IMR-90 (cell line): ENCODE measurements around the gene MFAP2.

Source experiments
- CHD1 ChIP-seq: IDR thresholded peaks from 2 replicates; pipeline ENCODE4 v1.6.1; 2012; ENCODE audit warnings: low read depth, low read length, improper control_type of control experiment
- NFE2L2 ChIP-seq: fragments of 150-350 bp; IDR thresholded peaks from 2 replicates; pipeline ENCODE4 v1.6.1; 2016; ENCODE audit warnings: low read depth, mild to moderate bottlenecking, low read length
- POLR2A ChIP-seq: IDR thresholded peaks from 2 replicates; pipeline ENCODE4 v1.6.1; 2012; ENCODE audit warnings: mild to moderate bottlenecking, low read depth, low read length
- RFX5 ChIP-seq: IDR thresholded peaks from 2 replicates; pipeline ENCODE4 v1.8.0; 2012; ENCODE audit warnings: low read depth, mild to moderate bottlenecking, low read length, moderate library complexity
- TF ChIP-seq, protein P1 (sequence below): conservative IDR thresholded peaks from 2 replicates; pipeline ENCODE4 v1.5.1; 2012; ENCODE audit warnings: mild to moderate bottlenecking, low read depth, low read length, improper control_type of control experiment

DNA sequence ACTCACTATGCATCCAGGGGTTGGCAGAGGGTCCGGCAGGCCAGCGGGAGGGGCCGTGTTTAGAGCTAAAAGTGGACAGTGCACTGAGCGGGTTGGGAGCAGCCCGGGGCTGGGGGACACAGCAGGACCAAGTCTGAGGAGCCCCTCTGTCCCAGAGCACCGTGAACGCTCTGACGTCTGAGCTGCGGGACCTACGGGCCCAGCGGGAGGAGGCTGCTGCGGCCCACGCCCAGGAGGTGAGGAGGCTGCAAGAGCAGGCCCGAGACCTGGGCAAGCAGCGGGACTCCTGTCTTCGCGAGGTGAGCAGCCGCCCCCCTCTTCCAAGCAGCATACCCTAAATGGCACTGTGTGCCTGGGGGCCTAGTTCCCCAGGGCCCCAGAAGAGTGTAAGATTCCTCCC is 25.8 kb downstream of the MFAP2 start:
- TF ChIP-seq, protein P1, sequence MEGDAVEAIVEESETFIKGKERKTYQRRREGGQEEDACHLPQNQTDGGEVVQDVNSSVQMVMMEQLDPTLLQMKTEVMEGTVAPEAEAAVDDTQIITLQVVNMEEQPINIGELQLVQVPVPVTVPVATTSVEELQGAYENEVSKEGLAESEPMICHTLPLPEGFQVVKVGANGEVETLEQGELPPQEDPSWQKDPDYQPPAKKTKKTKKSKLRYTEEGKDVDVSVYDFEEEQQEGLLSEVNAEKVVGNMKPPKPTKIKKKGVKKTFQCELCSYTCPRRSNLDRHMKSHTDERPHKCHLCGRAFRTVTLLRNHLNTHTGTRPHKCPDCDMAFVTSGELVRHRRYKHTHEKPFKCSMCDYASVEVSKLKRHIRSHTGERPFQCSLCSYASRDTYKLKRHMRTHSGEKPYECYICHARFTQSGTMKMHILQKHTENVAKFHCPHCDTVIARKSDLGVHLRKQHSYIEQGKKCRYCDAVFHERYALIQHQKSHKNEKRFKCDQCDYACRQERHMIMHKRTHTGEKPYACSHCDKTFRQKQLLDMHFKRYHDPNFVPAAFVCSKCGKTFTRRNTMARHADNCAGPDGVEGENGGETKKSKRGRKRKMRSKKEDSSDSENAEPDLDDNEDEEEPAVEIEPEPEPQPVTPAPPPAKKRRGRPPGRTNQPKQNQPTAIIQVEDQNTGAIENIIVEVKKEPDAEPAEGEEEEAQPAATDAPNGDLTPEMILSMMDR = no peak
- TF ChIP-seq POLR2A (no peak), NFE2L2 (no peak), CHD1 (no peak), RFX5 (no peak)
